Sigmoid colon (tissue), 7 donors: ENCODE measurements around the gene TMEM135. TPM values are rescaled to one million over a fixed set of nuclear protein-coding genes. Genes with fewer than 3 reads are reported as not detected.

Source experiments
- DNase-seq: peaks from one replicate; pipeline ENCODE4 v3.0.0-alpha.2; 2019
- H3K27ac ChIP-seq, 4 donors: fragments of 200-600 bp; sonication (generic); one replicate each; pipeline ENCODE4 v1.5.1; 2016 to 2019; ENCODE audit warnings: mild to moderate bottlenecking in 1 of 4
- H3K27me3 ChIP-seq, 3 donors: fragments of 200-600 bp; sonication (generic); one replicate each; pipeline ENCODE4 v1.5.1; 2019; ENCODE audit warnings: mild to moderate bottlenecking in 1 of 3
- H3K36me3 ChIP-seq, 4 donors: fragments of 200-600 bp; sonication (generic); one replicate each; pipeline ENCODE4 v1.5.1; 2016 to 2019
- H3K4me1 ChIP-seq, 4 donors: fragments of 200-600 bp; sonication (generic); one replicate each; pipeline ENCODE4 v1.5.1; 2017 to 2019
- H3K4me3 ChIP-seq, 4 donors: fragments of 200-600 bp; sonication (generic); one replicate each; pipeline ENCODE4 v1.5.1; 2017 to 2019; ENCODE audit warnings: mild to moderate bottlenecking in 2 of 4, moderate library complexity in 1 of 4
- H3K9me3 ChIP-seq, 4 donors: fragments of 200-600 bp in 3 of 4; sonication (generic) in 3 of 4; one replicate each; pipeline versions ENCODE4 v1.5.1 to v1.6.1; 2013 to 2019
- CTCF ChIP-seq, 4 experiments: fragments of 450-650 bp in 3 of 4; fragments of 200-600 bp in 1 of 4; IDR thresholded peaks; one replicate each; pipeline ENCODE4 v1.5.1; 2016 to 2019; ENCODE audit warnings: antibody characterized with exemption in 4 of 4, mild to moderate bottlenecking in 3 of 4, moderate library complexity in 2 of 4
- EP300 ChIP-seq, 4 donors: sonication (generic); formaldehyde crosslinking; IDR thresholded peaks; one replicate each; pipeline ENCODE4 v1.6.1; 2017; ENCODE audit warnings: antibody characterized with exemption in 4 of 4
- POLR2A ChIP-seq, 2 donors: fragments of 450-650 bp; IDR thresholded peaks; one replicate each; pipeline ENCODE4 v1.6.1; 2016; ENCODE audit warnings: antibody characterized with exemption in 2 of 2, mild to moderate bottlenecking in 2 of 2, moderate library complexity in 2 of 2
- POLR2AphosphoS5 ChIP-seq, 4 donors: sonication (generic); formaldehyde crosslinking; IDR thresholded peaks; one replicate each; pipeline ENCODE4 v1.6.1; 2017; ENCODE audit warnings: antibody characterized with exemption in 4 of 4
- whole genome bisulfite sequencing, 2 donors: extraction: QIAGEN DNeasy Blood & Tissue Kit; methylation state at CpG; one replicate each; pipeline ENCODE4 v1.1.7; 2013; 5-methylcytosine and 5-hydroxymethylcytosine counted together
- intact Hi-C: fragments of 100-400 bp; cut with DNase I; formaldehyde crosslinking; loops from one replicate; pipeline ENCODE4 v1.15.1; 2023
- polyA plus RNA-seq, 3 donors: library from polyadenylated mRNA; stranded (reverse); fragments of 200-250 nt; gene quantifications; one replicate each; pipeline ENCODE4 v1.2.3, GENCODE V29; 2013
- total RNA-seq, 4 donors: library from RNA; depleted of rRNA; stranded (reverse); fragments of >200 nt; gene quantifications; one replicate each; pipeline ENCODE4 v1.1.0, GENCODE V29; 2016
- donor health status: healthy with polysubstance abuse.
- donor health status: Bipolar disorder and iron deficiency.
- donor health status: healthy.

Gene TMEM135
- total and polyA plus RNA-seq, 7 donors = 4.8 to 36.2 (median 20.0) TPM

- TF ChIP-seq EP300 (IDR thresholded peaks at IDR 0.05) (no peak), POLR2AphosphoS5 (IDR thresholded peaks at IDR 0.05) (no peak), CTCF (IDR thresholded peaks at IDR 0.05) (no peak), POLR2A (IDR thresholded peaks at IDR 0.05) (no peak)
- DNase-seq = no peak
- Histone ChIP-seq H3K9me3 (no peaks in the 10 kb centered on the region), H3K4me3 (no peak overlapping the region), H3K4me1 (peaks cover 0 to 20% (median 5%) of the 10 kb centered on the region in 4 donors), H3K36me3 (no peaks in the 10 kb centered on the region), H3K27me3 (no peaks in the 10 kb centered on the region), H3K27ac (no peak overlapping the region)
- 82 to 92% methylated on average over 1 of the region's 1 CpG for WGBS, 2 donors
- intact Hi-C loops = no loop called here
Measured at GRCh38 chr11:87179621-87180020, 141.9 kb downstream of the TMEM135 start.

GRCh38 chr11:87180742-87181141 is 143.0 kb downstream of the TMEM135 start:
- 51 to 72% methylated on average over 2 of the region's 2 CpGs for WGBS, 2 donors
- Histone ChIP-seq H3K27ac (no peak overlapping the region), H3K9me3 (no peaks in the 10 kb centered on the region), H3K4me3 (no peak overlapping the region), H3K27me3 (no peaks in the 10 kb centered on the region), H3K36me3 (no peaks in the 10 kb centered on the region), H3K4me1 (peaks cover 0 to 14% (median 5%) of the 10 kb centered on the region in 4 donors)
- no peak for DNase-seq
- TF ChIP-seq POLR2AphosphoS5 (IDR thresholded peaks at IDR 0.05) (peak in 1 of 4 donors; percentile 12), EP300 (IDR thresholded peaks at IDR 0.05) (no peak)
- intact Hi-C loops = no loop called here

DNA sequence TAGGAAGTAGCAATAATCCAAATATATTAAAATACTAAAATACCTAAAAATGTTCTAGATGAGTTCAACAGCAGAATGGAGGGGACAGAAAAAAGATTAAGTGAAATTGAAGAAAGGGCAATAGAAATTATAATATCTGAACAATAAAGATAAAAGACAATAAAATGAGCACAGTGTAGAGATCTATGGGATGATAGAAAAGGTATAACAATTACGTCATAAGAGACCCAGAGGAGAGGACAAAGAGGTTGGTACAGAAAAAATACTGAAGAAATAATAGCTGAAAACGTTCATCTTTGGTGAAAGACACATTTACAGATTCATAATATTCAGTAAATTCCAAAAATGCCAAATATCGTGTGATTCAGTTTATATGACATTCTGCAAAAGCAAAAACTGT is 143.4 kb downstream of the TMEM135 start:
- Histone ChIP-seq H3K4me3 (no peak overlapping the region), H3K27ac (no peak overlapping the region), H3K36me3 (no peaks in the 10 kb centered on the region), H3K27me3 (no peaks in the 10 kb centered on the region), H3K9me3 (no peaks in the 10 kb centered on the region), H3K4me1 (peaks cover 0 to 14% (median 5%) of the 10 kb centered on the region in 4 donors)
- TF ChIP-seq POLR2A (IDR thresholded peaks at IDR 0.05) = no peak
- TF ChIP-seq CTCF (IDR thresholded peaks at IDR 0.05) = no peak
- no peak for TF ChIP-seq EP300 (IDR thresholded peaks at IDR 0.05)
- TF ChIP-seq POLR2AphosphoS5 (IDR thresholded peaks at IDR 0.05) = no peak
- WGBS, 2 donors = 50 to 69% methylated on average over 3 of the region's 3 CpGs
- intact Hi-C loops = no loop called here
- DNase-seq = no peak

GRCh38 chr11:87185228-87185627 is 147.5 kb downstream of the TMEM135 start:
- DNase-seq = no peak

GRCh38 chr11:87187076-87187475 is 149.3 kb downstream of the TMEM135 start:
- TF ChIP-seq CTCF (IDR thresholded peaks at IDR 0.05) (no peak), POLR2A (IDR thresholded peaks at IDR 0.05) (no peak), EP300 (IDR thresholded peaks at IDR 0.05) (no peak), POLR2AphosphoS5 (IDR thresholded peaks at IDR 0.05) (no peak)
- Histone ChIP-seq H3K4me3 (no peak overlapping the region), H3K27ac (no peak overlapping the region), H3K4me1 (no peaks in the 10 kb centered on the region), H3K36me3 (no peaks in the 10 kb centered on the region), H3K9me3 (no peaks in the 10 kb centered on the region), H3K27me3 (no peaks in the 10 kb centered on the region)
- DNase-seq = no peak
- intact Hi-C loops = no loop called here
- 95 to 97% methylated on average over 2 of the region's 2 CpGs for WGBS, 2 donors

More at GRCh38 chr11:87185228-87185627, 147.5 kb downstream of the TMEM135 start:
- WGBS, 2 donors = 88 to 95% methylated on average over 2 of the region's 2 CpGs
- no peaks in the 10 kb centered on the region for H3K9me3 ChIP-seq
- no peak overlapping the region for H3K4me3 ChIP-seq
- H3K27ac ChIP-seq = no peak overlapping the region
- H3K27me3 ChIP-seq = no peaks in the 10 kb centered on the region
- intact Hi-C loops = no loop called here
- peaks cover 0 to 14% (median 5%) of the 10 kb centered on the region in 4 donors for H3K4me1 ChIP-seq
- TF ChIP-seq EP300 (IDR thresholded peaks at IDR 0.05) = no peak
- no peak for TF ChIP-seq CTCF (IDR thresholded peaks at IDR 0.05)
- no peak for TF ChIP-seq POLR2A (IDR thresholded peaks at IDR 0.05)
- no peak for TF ChIP-seq POLR2AphosphoS5 (IDR thresholded peaks at IDR 0.05)
- no peaks in the 10 kb centered on the region for H3K36me3 ChIP-seq
